Peyer's patch (tissue), 4 donors: ENCODE results near the gene HHATL.

ENCODE experiments used
- CTCF ChIP-seq, 6 experiments: fragments of 450-650 bp in 4 of 6; fragments of 200-600 bp in 2 of 6; sonication (generic) in 1 of 6; IDR thresholded peaks; one replicate each; pipeline ENCODE4 v1.5.1; 2017 to 2019; ENCODE audit warnings: antibody characterized with exemption in 6 of 6, mild to moderate bottlenecking in 3 of 6, moderate library complexity in 1 of 6
- POLR2A ChIP-seq, 2 donors: fragments of 450-650 bp; IDR thresholded peaks; one replicate each; pipeline ENCODE4 v1.5.1; 2017; ENCODE audit warnings: antibody characterized with exemption in 2 of 2, mild to moderate bottlenecking in 2 of 2, moderate library complexity in 2 of 2

GRCh38 chr3:42751609-42752008 is 49.0 kb upstream of the HHATL start:
- TF ChIP-seq CTCF (IDR thresholded peaks at IDR 0.05) (no peak), POLR2A (IDR thresholded peaks at IDR 0.05) (no peak)
